LNCAP (cell line): ENCODE measurements around the gene PITPNM1.

Experiments used
- TF ChIP-seq, protein P1 (sequence below): fragments of 450-650 bp; IDR thresholded peaks from 2 replicates; pipeline ENCODE4 v1.5.1; 2017; ENCODE audit warnings: mild to moderate bottlenecking

PITPNM1 gene

DNA sequence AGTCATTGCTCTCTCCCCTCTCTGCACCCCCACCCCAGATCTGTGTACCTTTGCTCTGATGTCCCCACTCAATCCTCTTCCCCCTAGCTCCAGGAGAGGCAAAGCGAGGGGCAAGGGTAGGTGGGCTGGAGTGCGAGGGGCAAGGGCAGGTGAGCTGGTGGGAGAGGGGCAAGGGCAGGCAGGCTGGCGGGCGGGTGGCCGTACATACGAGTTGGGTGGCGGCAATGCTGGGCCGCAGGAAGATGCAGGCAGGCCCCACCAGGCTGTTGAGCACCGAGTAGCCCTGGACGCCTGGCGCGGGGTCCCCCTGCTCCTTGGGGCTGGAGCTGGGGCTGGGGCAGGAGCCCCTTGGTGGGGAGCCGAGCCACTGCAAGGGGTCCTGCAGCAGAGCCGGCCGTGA, 17.2 kb upstream of the PITPNM1 start:
- TF ChIP-seq, protein P1, sequence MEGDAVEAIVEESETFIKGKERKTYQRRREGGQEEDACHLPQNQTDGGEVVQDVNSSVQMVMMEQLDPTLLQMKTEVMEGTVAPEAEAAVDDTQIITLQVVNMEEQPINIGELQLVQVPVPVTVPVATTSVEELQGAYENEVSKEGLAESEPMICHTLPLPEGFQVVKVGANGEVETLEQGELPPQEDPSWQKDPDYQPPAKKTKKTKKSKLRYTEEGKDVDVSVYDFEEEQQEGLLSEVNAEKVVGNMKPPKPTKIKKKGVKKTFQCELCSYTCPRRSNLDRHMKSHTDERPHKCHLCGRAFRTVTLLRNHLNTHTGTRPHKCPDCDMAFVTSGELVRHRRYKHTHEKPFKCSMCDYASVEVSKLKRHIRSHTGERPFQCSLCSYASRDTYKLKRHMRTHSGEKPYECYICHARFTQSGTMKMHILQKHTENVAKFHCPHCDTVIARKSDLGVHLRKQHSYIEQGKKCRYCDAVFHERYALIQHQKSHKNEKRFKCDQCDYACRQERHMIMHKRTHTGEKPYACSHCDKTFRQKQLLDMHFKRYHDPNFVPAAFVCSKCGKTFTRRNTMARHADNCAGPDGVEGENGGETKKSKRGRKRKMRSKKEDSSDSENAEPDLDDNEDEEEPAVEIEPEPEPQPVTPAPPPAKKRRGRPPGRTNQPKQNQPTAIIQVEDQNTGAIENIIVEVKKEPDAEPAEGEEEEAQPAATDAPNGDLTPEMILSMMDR, result no peak

DNA sequence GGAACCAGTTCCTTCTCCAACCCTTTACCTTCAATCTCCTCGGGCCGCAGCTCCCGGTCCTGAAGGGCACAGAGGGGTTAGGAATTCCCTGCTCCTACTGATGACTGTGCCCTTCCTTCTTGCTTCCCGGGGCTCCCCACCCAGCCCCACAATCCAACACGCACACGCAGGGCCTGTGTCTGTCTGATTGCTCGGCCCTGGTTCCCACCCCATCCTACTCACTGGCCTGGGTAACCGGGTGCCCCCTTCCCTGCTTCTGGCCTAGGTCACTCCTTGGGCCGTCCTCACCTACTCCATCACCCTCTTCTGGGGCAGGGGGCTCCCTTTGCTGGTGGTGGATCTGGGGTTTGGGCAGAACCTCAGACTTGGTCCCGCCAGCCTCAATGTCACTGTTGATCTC, 16.8 kb upstream of the PITPNM1 start:
- TF ChIP-seq, protein P1, result no peak

DNA sequence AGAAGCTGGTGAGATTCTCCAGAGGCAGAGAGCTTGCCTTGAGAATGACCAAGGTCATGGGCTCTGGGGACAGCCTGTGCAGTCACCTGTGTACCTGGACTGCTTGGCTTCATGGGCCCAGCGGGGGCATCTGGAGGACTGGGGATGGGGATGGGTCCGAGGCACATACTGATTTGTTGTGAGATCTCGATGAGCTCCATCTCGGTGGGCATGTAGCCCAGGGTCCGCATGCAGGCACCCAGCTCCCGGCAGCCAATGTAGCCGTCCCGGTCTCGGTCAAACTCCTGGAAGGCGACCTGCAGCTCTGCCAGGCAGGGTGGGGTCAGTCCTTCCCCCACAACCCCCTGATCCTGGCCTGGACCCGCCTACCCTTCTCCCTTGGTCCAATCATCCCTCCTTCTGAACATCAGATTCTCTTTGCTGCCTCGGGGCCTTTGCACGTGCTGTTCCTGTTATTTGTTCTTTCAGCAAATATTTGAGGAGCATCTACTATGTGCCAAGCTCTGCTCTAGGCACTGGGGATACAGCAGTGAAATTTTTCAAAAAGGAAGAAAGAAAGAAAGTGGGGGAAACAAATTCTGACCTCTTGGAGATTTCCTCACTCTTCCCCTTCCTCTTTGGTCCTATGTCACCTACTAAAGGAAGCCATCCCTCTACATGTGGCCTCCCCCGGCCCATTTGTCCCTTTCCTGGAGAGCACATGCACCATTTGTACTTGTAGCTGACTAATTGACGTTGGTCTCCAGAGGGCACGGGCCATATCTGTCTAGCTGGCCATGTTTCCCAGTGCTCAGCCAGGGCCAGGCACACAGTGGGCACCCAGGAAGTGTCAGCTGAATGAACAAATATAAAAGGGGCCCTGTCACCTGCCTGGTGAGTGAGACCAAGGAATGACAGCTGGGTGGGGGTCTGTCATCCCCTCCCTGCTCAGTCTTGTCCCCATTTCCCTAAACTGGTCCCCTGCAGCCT, 16.0 kb upstream of the PITPNM1 start:
- TF ChIP-seq, protein P1, result no peak

DNA sequence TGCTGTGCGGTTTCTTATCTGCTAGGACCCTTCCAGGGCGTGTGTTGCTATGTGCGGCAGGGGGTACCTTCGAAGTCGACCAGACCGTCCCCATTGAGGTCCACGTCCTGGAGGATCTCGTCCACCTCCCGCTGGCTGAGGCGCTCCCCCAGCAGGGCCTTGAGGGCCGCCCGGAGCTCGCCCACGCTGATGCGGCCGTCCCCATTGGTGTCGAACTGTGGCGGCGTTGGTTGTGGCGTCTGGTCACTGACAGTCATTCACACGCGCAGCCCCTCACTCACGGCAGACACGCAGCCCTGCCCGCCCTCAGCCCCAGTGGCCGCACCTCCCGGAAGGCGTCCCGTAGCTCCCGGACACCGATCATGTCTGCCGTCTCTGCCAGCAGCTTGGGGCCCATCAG, 14.6 kb upstream of the PITPNM1 start:
- TF ChIP-seq, protein P1, result no peak

DNA sequence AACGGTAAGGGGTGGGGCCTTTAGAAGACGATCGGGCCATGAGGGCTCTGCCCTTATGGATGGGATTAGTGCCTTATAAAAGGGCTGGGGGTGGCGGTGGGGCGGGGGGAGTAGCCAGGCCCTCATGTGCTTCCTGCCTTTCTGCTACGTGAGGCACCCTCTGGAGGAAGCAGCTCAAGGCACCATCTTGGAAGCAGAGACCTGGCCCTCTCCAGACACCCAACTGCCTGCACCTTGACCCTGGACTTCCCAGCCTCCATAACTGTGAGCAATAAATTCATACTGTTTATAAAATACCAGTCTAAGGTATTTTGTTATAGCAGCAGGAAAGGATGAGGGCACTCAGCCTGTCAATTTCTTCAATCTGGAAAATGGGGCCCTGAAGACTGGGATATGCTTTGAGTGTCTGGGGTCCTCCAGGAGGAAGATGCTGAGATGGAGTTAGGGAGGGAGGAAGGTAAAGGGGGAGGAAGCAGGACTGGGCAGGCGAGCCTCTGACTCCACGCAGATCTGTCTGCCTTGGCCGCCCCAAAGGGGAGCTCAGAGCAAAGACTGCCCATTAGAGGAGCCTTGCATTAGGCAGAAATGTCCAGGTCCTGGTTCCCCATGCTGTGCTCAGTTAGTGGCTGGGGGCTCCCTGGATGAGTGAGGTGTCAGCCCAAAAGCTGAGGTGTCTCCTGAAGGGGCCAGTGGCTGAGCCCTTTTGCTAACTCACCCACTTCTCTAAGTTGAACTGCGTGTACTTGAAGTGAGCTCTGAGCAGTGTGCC, 12.8 kb upstream of the PITPNM1 start:
- TF ChIP-seq, protein P1, result no peak

DNA sequence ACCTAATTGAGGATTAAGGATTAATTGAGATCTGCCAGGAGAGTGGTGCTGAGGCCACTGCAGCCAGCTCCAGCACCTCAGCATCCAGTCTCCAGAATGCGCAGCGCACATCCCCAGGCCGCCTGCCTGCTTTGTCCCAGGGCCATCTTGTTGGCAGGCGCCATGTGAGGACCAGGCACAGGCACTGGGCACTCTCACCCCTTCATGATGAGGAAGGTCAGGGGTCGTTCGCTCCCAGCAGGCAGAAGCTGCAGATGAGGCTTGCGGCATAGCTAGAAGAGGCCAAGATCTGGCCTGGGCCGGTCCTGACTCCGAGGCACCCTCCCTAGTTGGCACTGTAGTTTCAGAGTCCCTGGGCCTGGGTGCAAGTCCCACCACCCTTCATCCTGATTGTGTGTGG, 11.6 kb upstream of the PITPNM1 start:
- TF ChIP-seq, protein P1, result no peak

DNA sequence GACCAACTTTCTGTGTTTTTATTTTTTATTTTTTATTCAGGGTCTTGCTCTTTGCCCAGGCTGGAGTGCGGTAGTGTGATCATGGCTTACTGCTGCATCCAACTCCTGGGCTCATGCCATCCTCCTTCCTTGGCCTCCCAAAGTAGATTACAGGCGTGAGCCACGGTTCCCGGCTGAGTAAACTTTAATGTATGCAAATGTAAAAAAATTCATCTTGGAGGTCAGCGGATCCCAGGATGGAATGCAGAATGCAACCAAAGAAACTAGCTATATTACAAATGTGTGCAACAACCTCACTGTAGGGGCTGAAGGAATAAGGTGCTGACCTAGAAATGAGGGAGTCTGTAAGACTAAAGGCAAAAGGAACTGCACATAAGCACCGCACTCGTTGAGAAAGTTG, 9.0 kb upstream of the PITPNM1 start:
- TF ChIP-seq, protein P1, result no peak
